ENCODE measurements around the gene PIK3R5.

PIK3R5 gene

DNA sequence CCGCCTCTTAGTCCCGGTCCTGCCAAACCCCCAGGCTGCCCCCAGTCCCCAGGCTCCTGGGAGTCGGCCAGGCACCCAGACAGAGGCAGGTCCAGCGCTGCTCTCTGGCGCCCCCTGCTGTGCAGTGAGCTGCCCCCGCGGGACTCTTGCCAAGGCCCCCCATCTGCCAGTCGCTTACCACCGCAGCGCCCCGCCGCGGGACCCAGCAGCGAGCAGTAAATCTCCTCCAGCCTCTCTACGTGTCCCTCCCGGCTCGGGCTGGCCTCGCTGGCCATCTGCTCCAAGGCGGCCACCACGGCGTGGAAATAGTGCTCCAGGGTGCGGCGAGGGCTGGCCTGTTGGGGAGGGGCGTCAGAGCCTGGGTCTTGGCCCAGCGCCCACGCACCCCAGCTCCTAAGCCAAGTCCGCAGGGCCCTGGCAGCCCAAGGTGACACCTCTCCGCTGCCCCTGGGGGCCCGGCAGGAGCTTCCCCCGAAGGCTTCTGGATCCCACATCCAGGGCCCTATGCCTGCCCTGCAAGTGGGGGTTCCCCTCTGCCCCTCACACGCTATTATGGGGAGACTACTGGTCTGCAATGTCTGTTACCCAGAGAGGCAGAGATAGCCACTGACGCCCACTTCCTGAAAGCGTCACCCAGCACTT is 132.7 kb downstream of the PIK3R5 start:
- no peak for DNase-seq (ENCODE audit: low spot score)

DNA sequence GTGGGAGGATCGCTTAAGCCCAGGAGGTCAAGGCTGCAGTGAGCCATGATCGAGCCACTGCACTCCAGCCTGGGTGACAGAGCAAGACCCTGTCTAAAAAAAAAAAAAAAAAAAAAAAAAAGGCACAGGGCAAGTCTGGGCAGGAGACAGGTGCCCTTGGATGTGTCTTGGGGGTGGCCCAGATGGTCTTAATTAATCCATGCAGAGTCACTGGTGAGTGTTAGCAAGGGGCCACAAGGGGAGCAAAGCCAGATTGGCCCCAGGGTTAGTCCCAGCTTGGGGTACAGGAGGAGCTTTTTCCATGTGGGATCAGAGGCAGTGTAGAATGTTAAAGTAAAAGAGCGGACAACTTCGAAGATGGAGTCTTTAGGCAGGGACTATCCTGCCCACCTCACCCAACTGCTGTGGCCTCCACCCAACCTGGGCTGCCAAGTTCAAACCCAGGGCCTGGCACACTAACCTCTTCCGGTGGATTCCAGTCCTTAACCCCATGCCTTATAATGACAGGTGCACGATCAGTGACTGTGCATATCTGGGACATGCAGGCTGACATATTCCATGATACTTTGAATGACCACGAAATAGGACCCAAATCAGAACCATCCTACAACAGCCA is 134.2 kb downstream of the PIK3R5 start:
- no peak for DNase-seq (ENCODE audit: low spot score)

DNA sequence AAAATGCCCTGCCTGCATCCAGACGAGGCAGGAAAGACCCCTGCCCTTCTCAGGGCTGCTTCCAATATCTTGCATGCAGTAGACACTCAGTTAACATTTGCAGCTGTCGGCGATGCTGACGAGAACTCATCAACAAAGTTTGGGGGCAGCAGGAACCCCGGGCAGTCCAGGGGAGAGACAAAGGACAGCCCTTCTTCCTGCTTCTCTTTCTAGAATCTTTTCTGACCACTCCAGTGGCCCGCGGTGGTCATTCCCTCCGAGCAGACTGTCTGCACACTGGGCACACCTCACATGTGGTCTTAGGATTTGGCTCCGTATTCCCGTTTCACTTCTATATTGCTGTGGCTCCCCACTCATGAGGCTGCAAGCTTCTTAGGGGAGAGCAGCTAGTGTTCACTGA is 135.4 kb downstream of the PIK3R5 start:
- no peak for DNase-seq (ENCODE audit: low spot score)

DNA sequence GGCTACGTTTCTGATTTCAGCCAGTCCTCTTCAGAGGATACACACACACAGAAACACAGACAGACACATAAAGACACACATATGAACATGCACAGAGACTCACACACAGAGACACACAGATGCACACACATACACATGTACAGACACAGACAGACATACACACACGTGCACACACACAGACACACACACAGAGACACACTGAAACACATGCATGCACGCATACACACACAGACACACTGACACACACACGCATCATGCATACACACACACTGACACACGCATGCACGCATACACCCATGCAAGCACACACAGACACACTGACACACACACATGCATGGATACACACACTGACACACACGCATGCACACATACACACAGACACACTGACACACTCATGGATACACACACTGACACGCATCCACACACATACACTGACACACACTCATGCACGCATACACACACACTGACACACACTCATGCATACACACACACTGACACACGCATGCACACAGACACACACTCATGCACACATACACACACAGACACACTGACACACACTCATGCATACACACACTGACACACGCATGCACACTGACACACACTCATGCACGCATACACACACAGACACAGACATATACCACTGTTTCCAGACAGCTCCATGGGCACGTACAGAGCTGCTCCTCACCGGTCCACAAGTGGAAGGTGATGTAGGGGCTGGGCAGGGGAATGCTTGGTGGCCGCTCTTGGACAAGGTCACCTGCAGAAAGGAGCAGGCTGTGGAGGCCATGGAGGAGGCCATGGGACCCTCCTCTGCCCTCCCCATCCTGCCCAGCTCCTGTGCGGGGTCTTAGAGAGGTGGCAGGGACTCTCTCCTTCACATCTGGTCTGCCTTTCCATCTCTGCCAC is 136.2 kb downstream of the PIK3R5 start:
- no peak for DNase-seq (ENCODE audit: low spot score)

All from Ammon's horn (tissue), 1 donor.